OCI-LY7 (cell line): Measurements from ENCODE around the gene POGLUT3. TPM values are rescaled to one million over a fixed set of nuclear protein-coding genes. Genes with fewer than 3 reads are reported as not detected.

ENCODE experiments used
- BruUV-seq: library from RNA; stranded (reverse); fragments of 400-500 nt; replicated peaks from 2 replicates; lab custom pipeline; 2021; lab: Mats Ljungman, UMichigan
- CTCF ChIA-PET: fragments of 300-600 bp; sonication (Branson Sonifier 250); formaldehyde crosslinking; loops from one replicate; lab custom pipeline; 2022; ENCODE audit warnings: antibody characterized with exemption; ENCODE audit not compliant: unreplicated experiment; lab: Charles Lee
- POLR2A ChIA-PET: fragments of 300-600 bp; sonication (Branson Sonifier 250); formaldehyde crosslinking; loops from one replicate; lab custom pipeline; 2022; ENCODE audit warnings: antibody characterized with exemption; lab: Charles Lee
- DNase-seq: peaks from one replicate; pipeline ENCODE4 v3.0.0-alpha.2; 2015; ENCODE audit warnings: low spot score
- H2AFZ ChIP-seq: fragments of 200-600 bp; sonication (generic), shearing (Covaris generic); 2 replicates; pipeline ENCODE4 v1.6.1; 2014; ENCODE audit warnings: mild to moderate bottlenecking, antibody characterized with exemption, low read length, moderate library complexity
- H3K27ac ChIP-seq: fragments of 200-600 bp; sonication (generic); 2 replicates; pipeline ENCODE4 v1.5.1; 2014; ENCODE audit warnings: mixed run types, low read depth, mild to moderate bottlenecking, moderate library complexity, low read length, inconsistent platforms; ENCODE audit not compliant: poor library complexity, severe bottlenecking
- H3K36me3 ChIP-seq: fragments of 200-600 bp; sonication (generic); 2 replicates; pipeline ENCODE4 v1.6.1; 2014; ENCODE audit warnings: mild to moderate bottlenecking, antibody characterized with exemption, low read length, moderate library complexity, mixed read lengths; ENCODE audit not compliant: insufficient read depth
- H3K4me1 ChIP-seq: fragments of 200-600 bp; sonication (generic); 2 replicates; pipeline ENCODE4 v1.5.1; 2014; ENCODE audit warnings: mild to moderate bottlenecking, low read length; ENCODE audit not compliant: insufficient read depth, poor library complexity, severe bottlenecking
- H3K4me2 ChIP-seq: fragments of 200-600 bp; sonication (generic); 2 replicates; pipeline ENCODE4 v1.6.1; 2014; ENCODE audit warnings: mild to moderate bottlenecking, low read length
- H3K4me3 ChIP-seq: fragments of 200-600 bp; sonication (generic); 2 replicates; pipeline ENCODE4 v1.5.1; 2014; ENCODE audit warnings: mild to moderate bottlenecking, low read depth, low read length; ENCODE audit not compliant: poor library complexity, severe bottlenecking
- H3K79me2 ChIP-seq: fragments of 200-600 bp; sonication (generic); 2 replicates; pipeline ENCODE4 v1.6.1; 2016; ENCODE audit warnings: low read depth, mild to moderate bottlenecking, low read length, moderate library complexity, mixed read lengths; ENCODE audit not compliant: insufficient read depth
- H3K9me2 ChIP-seq: fragments of 200-600 bp; sonication (generic); 2 replicates; pipeline ENCODE4 v1.6.1; 2016; ENCODE audit warnings: mild to moderate bottlenecking, low read length, mixed read lengths; ENCODE audit not compliant: insufficient read depth
- H3K9me3 ChIP-seq: fragments of 200-600 bp; sonication (generic); 2 replicates; pipeline ENCODE4 v1.6.1; 2014; ENCODE audit warnings: mild to moderate bottlenecking, mixed run types, low read length, mixed read lengths
- H4K20me1 ChIP-seq: fragments of 200-600 bp; sonication (generic); 2 replicates; pipeline ENCODE4 v1.6.1; 2014; ENCODE audit warnings: mild to moderate bottlenecking, antibody characterized with exemption, low read length, moderate library complexity, mixed read lengths; ENCODE audit not compliant: insufficient read depth
- CTCF ChIP-seq: fragments of 200-600 bp; sonication (generic); conservative IDR thresholded peaks from 2 replicates; pipeline ENCODE4 v1.5.1; 2014; ENCODE audit warnings: mild to moderate bottlenecking, antibody characterized with exemption, low read length, moderate library complexity, mixed read lengths
- EZH2phosphoT487 ChIP-seq: fragments of 200-600 bp; sonication (generic); IDR thresholded peaks from 2 replicates; pipeline ENCODE4 v1.6.1; 2018; ENCODE audit warnings: low read depth, borderline replicate concordance, mild to moderate bottlenecking, mixed run types, antibody characterized with exemption, low read length, moderate library complexity, mixed read lengths
- intact Hi-C: fragments of 100-400 bp; cut with micrococcal nuclease; formaldehyde crosslinking; loops from one replicate; pipeline ENCODE4 v1.10.0; 2022; ENCODE audit not compliant: unreplicated experiment
- total RNA-seq, 2 experiments: library from RNA; depleted of rRNA in 1 of 2; stranded (reverse); fragments of >200 nt in 1 of 2; shearing (Covaris generic) in 1 of 2; gene quantifications; 2 replicates each; pipeline ENCODE4 v1.2.3, GENCODE V29; 2014 to 2022

Gene POGLUT3
- total RNA-seq, 2 experiments from 2014 or later, result not detected

- TF ChIP-seq CTCF (no peak), EZH2phosphoT487 (no peak)
- no peak overlapping the region for H3K4me3 ChIP-seq
- ChIA-PET CTCF (no interaction called here), POLR2A (no interaction called here)
- peak overlapping the region; percentile 4; the same call in 1 of the 2 replicates for H3K4me2 ChIP-seq
- H3K4me1 ChIP-seq, result no peaks in the 10 kb centered on the region
- no peak overlapping the region for H3K27ac ChIP-seq
- no peaks in the 10 kb centered on the region for H3K9me3 ChIP-seq
- BruUV-seq, result no TSS peak
- no peaks in the 10 kb centered on the region for H3K9me2 ChIP-seq
- no peaks in the 10 kb centered on the region for H3K79me2 ChIP-seq
- H4K20me1 ChIP-seq, result no peaks in the 10 kb centered on the region
- no peaks in the 10 kb centered on the region for H3K36me3 ChIP-seq
- intact Hi-C loops, result no loop called here
- no peak for DNase-seq
- H2AFZ ChIP-seq, result no peak overlapping the region
Measured at GRCh38 chr11:108497317-108498045, 703 bp downstream of the POGLUT3 start.

GRCh38 chr11:108496643-108497256, 1.4 kb downstream of the POGLUT3 start:
- no peak overlapping the region for H3K27ac ChIP-seq
- H3K9me2 ChIP-seq, result no peaks in the 10 kb centered on the region
- H4K20me1 ChIP-seq, result no peaks in the 10 kb centered on the region
- no peaks in the 10 kb centered on the region for H3K36me3 ChIP-seq
- TF ChIP-seq CTCF (no peak), EZH2phosphoT487 (no peak)
- H2AFZ ChIP-seq, result no peak overlapping the region
- CTCF ChIA-PET, result no interaction called here
- POLR2A ChIA-PET, result no interaction called here
- no peaks in the 10 kb centered on the region for H3K9me3 ChIP-seq
- no peaks in the 10 kb centered on the region for H3K4me1 ChIP-seq
- no TSS peak for BruUV-seq
- H3K79me2 ChIP-seq, result no peaks in the 10 kb centered on the region
- H3K4me3 ChIP-seq, result no peak overlapping the region
- H3K4me2 ChIP-seq, result no peak overlapping the region
- no peak for DNase-seq
- intact Hi-C loops, result no loop called here

- H3K36me3 ChIP-seq, result no peaks in the 10 kb centered on the region
- H3K4me2 ChIP-seq, result no peak overlapping the region
- no peak overlapping the region for H3K27ac ChIP-seq
- no peaks in the 10 kb centered on the region for H3K9me2 ChIP-seq
- BruUV-seq, result no TSS peak
- no peaks in the 10 kb centered on the region for H4K20me1 ChIP-seq
- H3K79me2 ChIP-seq, result no peaks in the 10 kb centered on the region
- TF ChIP-seq CTCF, result no peak
- TF ChIP-seq EZH2phosphoT487, result no peak
- ChIA-PET POLR2A (no interaction called here), CTCF (no interaction called here)
- H3K9me3 ChIP-seq, result no peaks in the 10 kb centered on the region
- intact Hi-C loops, result no loop called here
- H3K4me1 ChIP-seq, result no peaks in the 10 kb centered on the region
- no peak overlapping the region for H2AFZ ChIP-seq
- H3K4me3 ChIP-seq, result no peak overlapping the region
- no peak for DNase-seq
Measured at GRCh38 chr11:108495326-108495725, 2.9 kb downstream of the POGLUT3 start.
